ENCODE results near the gene SEPTIN12.
A peak's percentile ranks its signal among the peaks of the same experiment; 100 is the strongest.

The SEPTIN12 gene, protein sequence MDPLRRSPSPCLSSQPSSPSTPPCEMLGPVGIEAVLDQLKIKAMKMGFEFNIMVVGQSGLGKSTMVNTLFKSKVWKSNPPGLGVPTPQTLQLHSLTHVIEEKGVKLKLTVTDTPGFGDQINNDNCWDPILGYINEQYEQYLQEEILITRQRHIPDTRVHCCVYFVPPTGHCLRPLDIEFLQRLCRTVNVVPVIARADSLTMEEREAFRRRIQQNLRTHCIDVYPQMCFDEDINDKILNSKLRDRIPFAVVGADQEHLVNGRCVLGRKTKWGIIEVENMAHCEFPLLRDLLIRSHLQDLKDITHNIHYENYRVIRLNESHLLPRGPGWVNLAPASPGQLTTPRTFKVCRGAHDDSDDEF

GRCh38 chr16:4787627-4788482 is at the start of gene SEPTIN12:
TSS of gene SEPTIN12 (minus strand) at chr16:4788345. CDS start at chr16:4787645, 700 bp downstream.
- DNase-seq, result no peak

- no peak for DNase-seq
Measured at GRCh38 chr16:4836727-4837126, 48.6 kb upstream of the SEPTIN12 start.

DNA sequence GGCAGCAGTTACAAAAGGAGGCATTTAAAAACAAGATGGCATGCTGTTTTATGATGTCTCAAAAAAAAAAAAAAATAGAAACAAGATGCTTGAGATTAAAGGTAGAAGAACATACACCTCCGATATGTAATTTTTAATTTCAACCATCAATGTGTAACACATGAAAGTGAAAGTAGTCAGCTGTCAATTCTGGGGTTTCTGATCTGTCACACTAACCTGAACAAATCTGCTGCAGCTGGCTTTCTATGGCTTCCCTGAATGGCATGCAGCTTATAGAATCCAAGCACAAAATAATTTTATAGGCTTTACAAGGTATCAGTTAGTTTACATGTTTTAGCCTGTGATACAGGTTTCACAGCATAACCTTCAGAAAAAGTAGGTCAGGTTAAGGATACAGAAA is 45.4 kb upstream of the SEPTIN12 start:
- DNase-seq, result no peak

DNA sequence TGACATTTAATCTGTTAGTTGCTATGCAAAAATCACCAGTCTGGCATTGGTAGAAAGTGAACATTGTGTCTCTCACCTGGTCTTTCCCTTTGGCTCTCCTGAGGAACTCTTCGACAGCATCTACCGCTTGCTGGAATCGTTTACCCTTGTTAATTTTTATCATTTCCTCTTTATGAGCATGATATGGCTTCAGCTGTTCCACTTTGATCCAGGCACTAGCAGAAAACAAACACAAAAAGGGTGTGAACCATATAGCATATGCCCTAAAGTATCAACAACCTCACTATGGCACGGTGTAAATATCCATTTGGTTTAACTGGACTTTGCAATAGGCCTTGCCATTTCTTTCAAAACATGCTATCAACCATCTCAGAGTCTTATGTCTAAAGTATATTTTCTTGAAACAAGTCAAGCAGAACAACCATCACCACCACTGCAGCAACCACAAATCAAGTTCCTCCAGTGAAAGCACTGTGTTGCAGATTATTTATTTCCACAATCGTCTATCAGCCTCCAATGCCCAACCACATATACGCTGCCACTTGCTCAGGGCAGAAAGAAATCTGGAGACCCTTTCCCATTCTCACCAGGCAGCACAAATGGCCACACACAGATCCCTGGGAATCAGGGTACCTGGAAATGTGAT is 44.7 kb upstream of the SEPTIN12 start:
- DNase-seq, result no peak

DNA sequence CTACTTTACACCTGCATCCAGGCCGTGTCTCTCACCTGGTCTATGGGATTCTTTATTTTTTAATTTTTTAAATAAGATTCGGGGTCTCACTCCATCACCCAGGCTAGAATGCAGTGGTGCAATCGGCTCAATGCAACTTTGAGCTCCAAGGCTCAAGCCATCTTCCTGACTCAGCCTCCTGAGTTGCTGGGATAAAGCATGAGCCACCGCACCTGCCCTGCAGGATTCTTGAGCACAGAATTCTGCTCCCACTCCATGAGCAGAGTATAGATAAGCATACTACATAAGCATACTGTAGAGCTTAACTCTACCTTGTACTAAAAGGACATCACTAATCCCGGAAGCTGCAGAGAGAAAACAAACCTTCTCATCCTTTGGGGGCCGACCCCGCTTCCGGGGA is 43.5 kb upstream of the SEPTIN12 start:
- no peak for DNase-seq

GRCh38 chr16:4830408-4830807 is 42.3 kb upstream of the SEPTIN12 start:
- no peak for DNase-seq

GRCh38 chr16:4828567-4829321 is 40.6 kb upstream of the SEPTIN12 start:
- no peak for DNase-seq

GRCh38 chr16:4826980-4827379 is 38.8 kb upstream of the SEPTIN12 start:
- no peak for DNase-seq

DNA sequence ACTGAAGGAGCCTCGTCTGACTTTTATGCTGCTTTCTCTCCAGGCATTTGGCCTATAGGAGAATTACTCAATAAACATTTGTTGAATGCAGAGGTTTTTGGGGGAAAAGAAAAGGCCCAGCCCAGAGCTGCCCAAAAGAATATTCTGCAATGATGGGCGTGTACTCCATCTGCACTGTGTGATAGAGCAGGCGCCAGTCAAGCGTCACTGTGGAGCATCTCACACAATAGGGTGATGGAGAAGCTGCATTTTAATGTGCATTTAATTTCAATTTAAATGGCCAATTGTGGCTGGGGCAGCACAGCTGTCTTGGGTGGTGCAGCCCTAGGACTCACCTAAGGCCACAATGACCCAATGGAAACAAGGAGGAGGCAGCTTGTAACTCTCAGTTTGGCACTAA is 38.4 kb upstream of the SEPTIN12 start:
- no peak for DNase-seq

GRCh38 chr16:4825196-4825595 is 37.1 kb upstream of the SEPTIN12 start:
- DNase-seq, result no peak

DNA sequence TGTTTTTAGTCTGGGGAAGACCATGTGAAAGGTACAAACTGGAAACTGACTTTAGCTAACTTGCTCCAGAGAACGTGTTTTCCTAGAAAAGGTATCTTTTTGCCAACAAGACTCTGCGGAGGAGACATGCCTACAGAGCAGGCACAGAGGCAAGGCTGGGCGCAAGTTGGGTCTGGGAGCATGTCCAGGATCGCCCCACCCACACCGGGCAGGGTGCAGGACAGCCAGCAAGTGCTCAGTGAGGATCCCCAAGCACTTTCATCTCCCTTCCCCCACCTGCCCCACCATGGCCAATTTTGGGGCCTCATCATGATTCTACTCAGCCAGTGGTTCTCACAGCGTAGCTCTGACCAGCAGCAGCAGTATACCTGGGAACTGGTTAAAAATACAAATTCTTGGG is 32.5 kb upstream of the SEPTIN12 start:
- DNase-seq, result no peak

- no peak for DNase-seq
Measured at GRCh38 chr16:4814542-4815173, 26.5 kb upstream of the SEPTIN12 start.

GRCh38 chr16:4814046-4814445 is 25.9 kb upstream of the SEPTIN12 start:
- DNase-seq, result peak; percentile 9

DNA sequence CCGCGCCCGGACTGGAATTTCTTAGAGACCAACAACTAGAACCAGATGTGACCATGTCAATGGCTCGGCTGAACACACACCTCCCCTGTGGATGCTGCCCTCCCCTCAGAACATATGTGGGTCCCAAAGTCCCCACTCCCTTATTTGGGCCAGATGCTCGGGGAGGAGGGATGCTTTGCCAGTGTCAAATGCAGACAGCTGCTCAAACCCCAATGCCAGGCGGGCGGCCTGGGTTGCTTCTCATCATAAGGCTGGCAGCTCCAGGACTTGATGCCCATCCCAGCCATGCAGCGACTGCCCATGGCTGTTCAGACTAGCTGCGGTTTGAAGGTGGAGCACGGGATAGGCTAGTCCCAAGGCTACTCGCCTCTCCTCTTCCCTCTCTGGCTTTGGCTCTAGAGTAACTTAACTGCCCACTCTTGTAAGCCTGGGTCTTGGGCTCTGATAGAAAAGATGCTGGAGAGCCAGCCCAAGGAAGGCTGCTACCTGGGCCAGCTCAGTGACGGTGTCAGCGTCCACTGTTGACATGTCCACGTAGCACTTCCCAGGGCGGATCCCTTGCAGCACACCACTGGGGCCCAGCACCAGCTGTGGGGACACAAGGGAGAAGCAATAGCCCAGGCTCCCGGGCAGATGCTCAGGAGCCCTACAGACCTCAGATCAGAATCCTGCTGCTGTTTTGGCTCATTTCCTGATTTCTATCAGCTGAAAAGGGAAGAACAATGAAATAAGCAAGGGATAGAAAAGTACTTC is 25.3 kb upstream of the SEPTIN12 start:
- DNase-seq, result no peak

DNA sequence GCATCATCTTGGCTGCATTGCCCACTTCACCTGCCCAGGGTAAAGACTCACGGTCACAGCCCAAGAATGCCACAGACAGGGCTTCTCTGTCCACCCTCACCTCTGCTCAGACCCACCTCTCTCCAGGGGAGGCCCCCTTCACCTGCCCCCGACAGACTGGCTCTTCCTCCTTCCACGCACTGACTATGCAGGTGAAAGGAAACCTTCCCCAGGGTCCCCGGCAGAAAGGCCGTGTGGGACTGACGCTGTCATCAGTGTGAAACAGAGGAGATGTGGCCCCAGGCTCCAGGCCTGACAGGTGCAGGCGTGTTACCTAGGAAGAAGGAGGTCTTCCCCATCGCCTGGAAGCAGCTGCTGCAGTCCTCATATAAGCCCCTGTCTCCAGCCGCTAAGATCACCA is 23.6 kb upstream of the SEPTIN12 start:
- DNase-seq, result no peak

DNA sequence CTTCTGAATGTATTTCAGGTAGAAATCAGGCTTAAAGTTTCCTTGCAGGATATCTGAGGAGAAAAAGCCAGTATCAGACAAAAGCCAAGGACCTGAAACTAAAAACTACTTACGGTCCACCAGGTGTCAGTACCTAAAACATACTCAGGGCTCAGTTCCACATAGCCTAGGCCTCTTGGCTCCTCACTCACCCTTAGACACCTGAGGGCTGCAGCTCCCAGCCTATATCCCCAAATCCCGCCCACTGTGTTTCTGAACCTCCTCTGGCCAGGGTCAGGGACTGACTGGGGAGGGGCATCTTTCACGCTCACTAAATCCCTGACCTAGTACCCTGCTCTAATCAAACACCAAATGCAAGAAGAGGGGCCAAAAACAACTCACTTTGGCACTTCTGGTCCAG is 23.1 kb upstream of the SEPTIN12 start:
- no peak for DNase-seq

DNA sequence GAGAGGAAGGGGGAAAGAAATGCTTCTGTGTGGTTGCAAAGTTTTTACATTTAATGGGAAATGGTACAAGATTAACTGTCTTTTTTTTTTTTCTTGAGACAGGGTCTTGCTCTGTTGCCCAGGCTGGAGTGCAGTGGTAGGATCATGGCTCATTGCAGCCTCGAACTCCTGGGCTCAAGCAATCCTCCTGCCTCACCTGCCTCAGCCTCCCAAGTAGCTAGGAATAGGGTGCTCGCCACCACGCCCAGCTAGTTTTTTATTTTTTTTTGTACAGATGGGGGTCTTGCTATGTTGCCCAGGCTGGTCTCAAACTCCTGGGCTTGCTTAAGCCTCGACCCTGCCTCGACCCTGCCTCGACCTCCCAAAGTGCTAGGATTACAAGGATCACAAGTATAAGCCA is 18.1 kb upstream of the SEPTIN12 start:
- DNase-seq, result no peak

DNA sequence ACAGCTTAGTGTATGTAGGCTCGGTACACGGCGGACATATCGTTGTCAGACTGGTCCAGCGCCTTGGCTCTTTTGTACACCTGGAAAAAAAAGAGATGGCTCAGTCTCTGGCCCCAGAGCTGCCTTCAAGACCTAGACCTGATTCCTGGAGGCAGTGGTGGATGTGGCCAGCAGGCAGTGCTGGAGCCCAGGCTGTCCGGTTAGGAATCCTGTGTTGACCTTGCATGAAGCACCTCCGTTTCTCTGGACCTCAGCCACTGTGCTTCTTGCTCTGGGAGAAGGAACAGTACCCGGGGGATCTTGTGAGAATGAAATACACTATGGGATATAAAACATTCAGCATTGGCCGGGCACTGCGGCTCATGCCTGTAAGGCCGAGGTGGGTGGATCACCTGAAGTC is 17.1 kb upstream of the SEPTIN12 start:
- DNase-seq, result no peak

DNA sequence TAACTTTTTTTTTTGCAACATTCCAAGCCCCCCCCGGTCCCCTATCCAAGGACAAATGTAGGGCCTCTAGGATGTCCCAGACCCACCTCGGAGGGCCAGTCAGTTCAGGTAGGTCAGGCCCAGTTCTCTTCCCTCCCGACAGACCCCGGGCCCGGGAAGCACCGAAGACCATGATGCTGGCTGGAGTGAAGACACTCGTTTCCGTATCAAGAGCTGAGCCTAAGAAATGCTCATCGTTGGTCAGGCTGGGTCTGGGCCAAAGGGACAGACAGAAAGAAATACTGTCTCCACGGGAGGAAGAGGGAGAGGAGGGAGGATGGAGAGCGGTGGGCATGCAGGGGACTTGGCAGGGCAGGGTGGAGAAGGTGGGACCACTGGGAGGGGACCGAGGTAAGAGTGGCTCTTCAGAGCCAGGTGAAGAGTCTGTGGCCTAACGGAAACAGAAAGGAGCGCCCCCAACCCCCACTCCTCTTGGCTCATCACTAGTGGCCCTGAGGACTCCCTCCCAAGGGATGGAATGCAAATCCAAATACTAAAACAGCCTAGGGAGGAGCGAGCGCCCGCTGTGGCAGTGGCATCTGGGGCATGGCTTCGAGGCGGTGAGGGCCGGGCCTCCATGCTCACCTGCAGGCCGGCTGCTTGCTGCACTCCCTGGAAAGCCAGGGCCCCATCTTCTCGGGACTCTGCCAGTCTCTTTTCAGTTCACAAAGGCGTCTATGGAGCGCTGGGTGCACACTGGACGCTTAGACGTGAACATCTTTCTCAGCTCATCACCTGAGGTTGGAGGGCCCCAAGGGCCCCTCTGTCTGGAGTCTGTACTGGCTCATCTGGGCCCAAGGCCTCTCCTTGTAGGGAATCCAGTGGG is 16.0 kb upstream of the SEPTIN12 start:
- DNase-seq, result no peak

GRCh38 chr16:4803401-4803844 is 15.3 kb upstream of the SEPTIN12 start:
- no peak for DNase-seq

All from HCEC 1CT (cell line).